HG03558 (cell line): Measurements from ENCODE around the gene GATM.
"Not testable (repeated sequence)": the region's sequence is repeated elsewhere in the genome, so short reads cannot be mapped to it uniquely, and the experiment has no call there.

Source experiments
- ATAC-seq: cut with Tn5 transposase; IDR thresholded peaks from one replicate; pipeline ENCODE4 v1.9.1; 2021; ENCODE audit warnings: moderate number of reproducible peaks; ENCODE audit not compliant: unreplicated experiment; ENCODE audit errors: extremely low read depth

The GATM gene

DNA sequence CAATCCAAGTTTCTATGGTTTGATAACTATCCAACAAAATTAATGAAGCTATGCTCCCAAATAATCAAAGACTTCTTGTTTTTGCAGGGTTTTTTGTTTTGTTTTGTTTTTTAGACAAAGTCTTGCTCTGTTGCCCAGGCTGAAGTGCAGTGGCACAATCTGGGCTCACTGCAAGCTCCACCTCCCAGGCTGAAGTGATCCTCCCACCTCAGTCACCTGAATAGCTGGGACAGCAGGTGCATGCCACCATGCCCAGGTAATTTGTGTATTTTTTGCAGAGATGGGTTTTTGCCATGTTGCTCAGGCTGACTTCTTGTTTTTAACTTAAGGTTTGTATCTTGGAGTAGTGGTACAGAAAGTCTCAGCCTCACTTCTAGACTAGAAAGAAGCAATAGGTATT is 11.0 kb upstream of the GATM start:
- no peak for ATAC-seq

DNA sequence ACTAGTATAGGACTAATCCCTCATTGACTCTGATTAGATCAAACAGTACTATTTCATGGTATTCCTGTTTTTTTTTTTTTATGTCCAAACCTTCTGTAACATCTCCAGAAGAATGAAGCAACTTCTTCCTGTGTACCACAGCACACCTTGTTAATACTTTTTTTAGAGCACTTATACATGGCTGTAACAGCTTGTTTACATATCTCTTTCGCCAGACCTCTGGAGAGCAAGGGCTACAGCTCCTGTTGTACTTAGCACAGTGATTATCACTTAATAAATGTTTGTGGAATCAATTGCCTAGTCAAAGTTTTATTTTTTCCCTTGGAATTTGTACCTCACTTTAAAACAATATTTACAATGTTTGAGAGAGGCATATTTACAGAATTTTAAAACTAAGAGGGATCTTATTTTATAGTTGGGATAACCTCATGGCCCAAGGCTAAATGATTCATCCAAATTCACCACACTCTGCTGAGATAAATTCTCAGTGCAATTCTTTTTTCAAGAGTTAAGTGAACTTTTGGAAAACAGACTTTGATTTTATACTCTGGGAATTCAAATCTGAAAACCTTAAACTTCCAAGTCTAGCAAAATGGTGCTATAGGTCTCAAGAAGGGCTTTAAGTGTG is 9.2 kb upstream of the GATM start:
- ATAC-seq: no peak

DNA sequence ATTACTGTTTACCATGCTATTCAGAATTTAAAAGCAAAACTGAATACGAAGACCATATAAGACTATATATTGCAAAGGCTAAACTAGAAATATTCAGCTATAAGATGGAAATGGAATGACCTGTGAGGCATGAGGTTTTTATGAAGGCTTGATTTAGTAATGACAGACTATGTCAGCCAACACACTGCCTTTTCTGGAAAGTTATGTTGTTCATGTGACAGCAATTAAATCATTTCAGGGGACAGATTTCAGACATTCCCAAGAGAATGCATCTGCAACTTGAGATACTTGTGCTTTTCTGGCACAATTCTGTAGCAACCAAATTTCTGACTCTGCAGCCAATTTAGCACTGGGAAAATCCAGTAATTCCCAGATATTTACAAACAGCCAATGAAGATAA is 8.6 kb upstream of the GATM start:
- ATAC-seq: no peak

DNA sequence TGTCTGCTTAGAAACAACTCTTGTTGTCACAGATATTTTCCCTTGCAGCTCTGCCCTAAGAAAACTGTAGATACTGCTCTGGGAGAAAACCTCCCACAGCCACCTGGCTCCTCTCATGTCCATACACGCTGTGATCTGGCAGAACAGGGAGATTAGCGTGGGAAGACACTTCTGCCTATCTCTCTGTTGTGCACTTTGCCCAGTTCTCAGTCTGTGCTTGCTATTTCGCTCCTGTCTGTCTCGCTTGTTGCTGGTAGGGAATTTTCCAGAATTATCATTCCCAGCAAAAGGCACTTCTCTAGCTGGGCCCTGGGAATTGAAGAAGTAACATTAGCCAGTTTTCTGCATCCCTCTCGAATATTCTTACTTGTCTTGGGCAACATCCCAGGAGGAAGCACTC is 8.1 kb upstream of the GATM start:
- no peak for ATAC-seq

DNA sequence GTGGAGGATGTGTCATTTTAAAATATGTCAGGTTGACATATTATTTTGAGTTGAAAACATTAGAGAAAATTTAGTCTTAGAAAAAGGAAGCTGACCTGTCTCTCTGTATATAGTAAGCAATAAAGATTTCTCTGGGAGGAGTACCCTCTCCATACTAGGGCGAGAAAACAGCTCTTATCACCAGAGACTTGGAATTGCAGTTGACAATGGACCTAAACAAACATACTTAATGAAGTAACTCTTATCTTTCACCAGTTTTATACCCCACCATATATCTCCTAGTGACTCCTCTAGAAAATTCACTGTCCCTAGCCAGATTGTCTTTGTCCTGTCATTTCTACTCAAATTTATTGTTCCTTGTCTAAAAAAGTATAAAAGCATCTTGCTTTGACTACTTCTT is 7.2 kb upstream of the GATM start:
- ATAC-seq: no peak

DNA sequence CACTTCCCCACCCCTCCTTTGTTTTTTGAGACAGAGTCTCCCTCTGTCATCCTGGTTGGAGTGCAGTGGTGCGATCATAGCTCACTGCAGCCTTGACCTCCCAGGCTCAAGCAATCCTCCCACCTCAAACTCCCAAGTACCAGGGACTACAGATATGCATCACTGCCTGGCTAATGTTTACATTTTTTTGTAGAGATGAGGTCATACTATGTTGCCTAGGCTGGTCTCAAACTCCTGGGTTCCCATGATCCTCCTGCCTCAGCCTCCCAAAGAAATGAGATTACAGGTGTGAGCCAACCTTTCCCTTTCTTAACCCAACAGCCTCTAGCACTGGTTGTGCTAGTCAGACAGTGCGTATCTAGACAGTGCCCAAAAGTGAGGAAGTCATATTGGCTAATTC is 6.4 kb upstream of the GATM start:
- no peak for ATAC-seq

DNA sequence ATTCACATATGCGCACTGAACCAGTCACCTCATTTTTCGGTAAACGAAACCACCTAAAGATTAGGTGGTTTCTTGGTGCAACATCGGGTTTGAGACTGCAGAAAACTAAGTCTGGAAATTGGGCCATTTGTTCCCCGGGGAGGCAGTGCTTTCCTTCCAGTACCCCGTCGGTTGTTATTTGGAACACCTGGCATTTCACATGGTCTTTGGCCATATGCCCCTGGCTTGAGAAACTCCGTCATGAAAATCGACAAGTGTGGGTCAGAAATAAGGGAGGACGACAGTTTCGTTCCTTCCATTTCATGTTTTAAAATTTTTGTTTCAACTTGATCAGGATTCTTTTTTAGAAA is 544 bp upstream of the GATM start:
- no peak for ATAC-seq

DNA sequence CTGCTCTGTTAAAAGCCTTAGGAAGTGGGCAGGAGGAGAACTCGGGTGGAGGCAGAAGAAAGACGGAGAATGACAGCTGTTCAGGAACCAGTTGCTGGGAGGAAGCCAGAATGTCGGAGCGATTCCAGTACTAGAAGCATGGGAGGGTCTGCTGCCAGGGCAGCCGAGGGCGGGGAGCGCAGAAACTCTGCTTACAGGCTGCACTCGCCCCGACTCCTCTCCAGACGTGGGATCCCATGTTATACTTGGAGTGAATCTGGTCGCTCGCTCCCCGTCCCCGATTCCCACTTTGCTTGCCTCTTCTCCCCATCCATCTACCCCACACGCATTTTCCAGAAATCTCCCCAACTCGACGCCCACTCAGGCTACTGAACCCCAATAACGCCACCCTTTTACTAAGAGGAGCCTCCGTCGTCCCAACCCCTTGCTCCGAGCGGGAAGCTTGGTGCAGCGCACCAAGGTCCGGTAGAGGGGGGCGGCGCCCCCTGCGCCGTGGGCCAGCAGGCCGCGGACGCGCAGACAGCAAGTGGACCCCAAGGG is 665 bp downstream of the GATM start:
- ATAC-seq: no peak

DNA sequence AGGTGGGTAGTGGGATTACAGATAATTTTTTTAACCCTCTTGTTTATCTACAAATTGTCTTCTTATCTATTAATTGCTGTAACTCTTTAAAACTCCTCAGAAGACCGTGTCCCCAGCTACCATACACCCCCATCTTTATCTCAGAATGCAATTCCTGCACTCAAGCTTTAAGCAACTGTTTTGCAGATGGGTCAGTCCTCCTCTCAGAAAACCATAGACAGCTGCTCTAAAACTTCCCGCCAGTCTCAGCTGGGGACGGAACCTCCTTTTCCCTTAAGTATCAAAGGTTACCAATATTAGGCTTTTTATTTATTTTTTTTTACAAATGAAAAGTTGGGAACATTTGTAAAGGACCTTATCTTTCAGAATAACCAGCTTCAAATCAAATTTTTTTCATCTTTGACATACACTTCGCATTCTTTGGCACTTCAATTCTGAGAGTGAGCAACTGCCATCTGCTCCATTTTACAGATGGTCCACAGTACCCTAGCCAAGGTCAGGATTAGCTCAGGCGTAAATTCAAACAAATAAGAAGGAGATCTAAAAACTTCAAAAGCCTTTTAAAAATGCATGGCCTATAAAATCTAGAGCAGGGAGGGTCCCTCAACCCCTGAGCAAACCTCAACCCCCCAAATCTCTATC is 1.3 kb downstream of the GATM start:
- no peak for ATAC-seq

DNA sequence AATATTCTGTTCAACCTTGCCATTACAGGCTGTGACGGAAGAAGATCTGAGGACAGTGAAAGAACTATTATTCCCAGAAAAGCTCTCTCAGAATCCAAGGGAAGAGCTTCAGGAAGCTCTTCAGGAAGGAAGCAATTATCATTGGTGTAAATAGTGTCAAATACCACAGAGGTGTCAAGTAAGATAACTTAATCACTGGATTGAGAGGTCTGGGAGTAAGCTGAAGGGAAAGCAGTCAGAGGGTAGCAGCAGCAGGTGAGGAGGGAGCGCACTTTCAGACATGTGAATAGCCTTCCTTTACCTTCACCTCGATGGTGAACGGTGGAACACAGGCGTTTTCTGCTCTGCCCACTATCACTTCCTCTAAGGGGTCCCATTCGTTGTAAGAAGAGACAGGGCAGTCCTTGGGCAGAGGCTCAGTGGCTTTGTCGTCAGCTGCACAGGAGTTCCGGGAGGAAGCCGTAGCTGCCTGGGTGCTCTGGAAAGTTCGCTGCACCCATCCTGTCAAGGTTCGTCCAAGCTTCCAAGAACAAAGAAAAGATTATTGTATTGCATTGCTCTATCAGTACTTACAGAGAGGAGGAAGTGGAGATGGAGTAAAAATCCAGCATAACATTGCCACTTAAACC is 1.9 kb downstream of the GATM start:
- ATAC-seq: no peak

DNA sequence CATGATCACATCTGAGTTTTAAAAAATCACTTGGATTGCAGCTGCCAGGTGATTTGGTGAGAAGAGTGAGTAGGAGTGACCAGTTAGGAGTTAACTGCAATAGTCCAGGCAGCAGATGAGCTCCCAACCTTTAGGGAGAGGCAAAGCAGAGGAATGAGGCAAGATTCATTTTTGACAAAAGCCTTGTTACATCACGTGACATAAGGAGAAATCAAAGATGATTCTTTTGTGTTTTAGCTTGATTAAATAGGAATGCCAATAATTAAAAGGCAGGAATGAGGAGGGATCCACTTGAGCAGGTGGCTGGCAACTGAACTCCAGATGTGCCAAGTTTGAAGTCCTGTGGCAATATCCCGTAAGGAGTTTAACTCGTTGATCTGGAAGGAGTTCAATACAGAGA is 2.5 kb downstream of the GATM start:
- no peak for ATAC-seq

DNA sequence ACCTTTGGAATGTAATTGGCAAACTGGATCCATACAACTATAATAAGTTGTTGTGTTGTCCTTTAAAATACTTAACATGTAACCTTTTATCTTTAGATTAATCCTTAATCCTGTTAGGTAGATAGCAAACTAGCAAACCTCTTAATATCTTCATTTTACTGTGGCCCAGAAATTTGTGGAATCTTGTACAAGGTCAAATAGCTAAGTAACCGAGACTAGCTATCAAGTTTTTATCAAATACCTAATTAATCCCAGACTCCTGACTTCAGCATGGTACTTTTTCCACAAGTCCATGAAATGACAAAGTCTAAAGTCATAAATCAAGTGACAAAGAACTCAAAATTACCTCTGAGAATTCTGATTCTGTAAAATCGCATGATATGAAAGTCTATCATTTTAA is 4.4 kb downstream of the GATM start:
- no peak for ATAC-seq

DNA sequence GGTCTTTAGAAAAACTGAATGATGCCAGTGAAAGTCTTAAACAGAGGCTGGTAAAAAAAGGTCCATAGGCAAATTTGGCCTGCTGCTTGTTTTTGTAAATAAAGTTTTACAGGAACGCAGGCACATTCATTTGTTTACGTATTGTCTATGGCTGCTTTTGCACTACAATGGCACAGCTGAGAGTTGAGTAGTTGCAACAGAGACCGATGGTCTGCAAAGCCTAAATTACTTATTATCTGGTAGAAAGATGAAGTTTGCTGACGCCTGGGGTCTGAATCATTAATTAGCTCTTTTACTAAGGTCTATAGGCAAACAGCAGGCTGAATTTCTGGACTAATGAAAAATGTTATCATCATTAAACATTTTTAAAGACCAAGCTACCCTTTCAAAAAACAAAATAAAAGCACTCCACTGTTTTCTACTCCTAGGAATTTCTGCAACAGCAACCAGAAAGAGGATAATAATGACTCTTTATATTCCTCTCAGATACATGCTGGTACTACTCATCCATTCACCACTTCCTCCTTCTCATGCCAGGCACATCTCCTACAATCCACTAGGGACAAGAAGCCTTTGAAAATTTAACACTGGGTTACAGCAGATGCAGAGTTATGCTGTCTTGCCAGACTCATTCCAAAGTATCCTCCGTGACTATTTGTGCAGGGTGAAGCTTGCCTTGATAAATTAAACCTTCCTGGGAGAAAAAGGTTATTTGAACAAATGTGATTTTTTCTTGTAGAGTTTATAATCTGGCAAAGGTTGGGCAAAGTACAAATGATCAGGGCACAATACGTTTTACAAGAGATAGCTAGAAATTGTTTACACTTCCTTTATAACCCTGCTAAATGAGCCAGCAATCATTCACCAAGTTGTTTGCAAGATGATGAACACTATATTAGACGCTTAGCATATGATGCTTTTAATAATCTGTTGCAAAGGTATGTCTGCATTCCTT is 6.0 kb downstream of the GATM start:
- no peak for ATAC-seq

DNA sequence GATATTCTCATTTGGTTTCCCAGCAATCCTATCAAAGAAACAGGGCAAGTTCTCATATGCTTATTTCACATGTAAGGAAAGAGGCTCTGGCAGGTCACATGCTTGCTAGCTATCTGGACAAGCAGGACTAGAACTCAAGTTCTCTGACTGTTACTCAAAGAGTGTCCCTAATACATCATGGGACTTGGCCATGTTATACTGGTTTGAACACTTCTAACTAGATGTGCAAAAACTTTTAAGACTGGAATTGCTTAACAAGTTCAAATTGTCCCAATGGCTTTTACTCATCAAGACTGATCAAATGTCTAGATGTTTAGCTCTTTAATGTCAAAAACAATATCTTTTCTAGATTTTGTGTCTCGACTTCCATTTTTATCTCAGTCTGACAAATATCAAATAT is 6.8 kb downstream of the GATM start:
- no peak for ATAC-seq

DNA sequence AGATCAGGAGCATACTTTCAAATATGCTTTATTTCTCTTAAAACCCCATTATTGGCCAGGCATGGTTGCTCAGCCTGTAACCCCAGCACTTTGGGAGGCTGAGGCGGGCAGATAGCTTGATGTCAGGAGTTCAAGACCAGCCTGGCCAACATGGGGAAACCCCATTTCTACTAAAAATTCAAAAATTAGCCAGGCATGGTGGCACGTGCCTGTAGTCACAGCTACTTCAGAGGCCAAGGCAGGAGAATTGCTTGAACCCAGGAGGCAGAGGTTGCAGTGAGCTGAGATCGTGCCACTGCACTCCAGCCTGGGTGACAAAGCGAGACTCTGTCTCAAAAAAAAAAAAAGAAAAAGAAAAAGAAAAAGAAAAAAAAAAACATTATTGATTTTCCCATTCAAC is 8.3 kb downstream of the GATM start:
- not testable (repeated sequence) for ATAC-seq

DNA sequence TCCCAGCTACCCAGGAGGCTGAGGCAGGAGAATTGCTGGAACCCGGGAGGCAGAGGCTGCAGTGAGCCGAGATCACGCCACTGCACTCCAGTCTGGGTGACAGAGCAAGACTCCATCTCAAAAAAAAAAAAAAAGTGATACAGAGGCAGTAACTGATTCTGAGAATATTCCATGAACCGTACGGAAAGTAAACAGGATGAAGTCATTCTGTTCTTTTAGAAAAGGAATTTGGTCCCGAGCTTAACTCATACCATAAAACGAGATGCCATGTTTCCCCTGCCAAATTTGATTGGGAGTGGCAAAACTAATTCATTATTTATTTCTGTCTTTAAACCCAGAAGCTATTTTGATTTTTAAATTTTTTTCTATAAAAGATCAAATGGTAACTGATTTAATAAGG is 11.1 kb downstream of the GATM start:
- ATAC-seq: not testable (repeated sequence)

DNA sequence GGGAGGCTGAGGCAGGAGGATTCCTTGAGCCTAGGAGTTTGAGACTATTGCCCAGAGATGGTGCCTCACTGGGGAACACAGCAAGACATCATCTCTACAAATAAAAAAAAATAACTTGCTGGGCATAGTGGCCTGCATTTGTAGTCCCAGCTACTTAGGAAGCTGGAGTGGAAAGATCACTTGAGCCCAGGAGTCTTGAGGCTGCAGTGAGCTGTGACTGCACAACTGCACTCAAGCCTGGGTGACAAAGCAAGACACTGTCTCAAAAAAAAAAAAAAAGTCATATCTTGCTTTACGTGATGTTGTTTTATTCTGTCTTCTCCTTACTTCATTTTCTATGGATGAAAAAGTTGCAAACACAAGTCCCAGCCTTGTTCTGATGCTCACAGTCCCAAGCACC is 14.1 kb downstream of the GATM start:
- no peak for ATAC-seq

DNA sequence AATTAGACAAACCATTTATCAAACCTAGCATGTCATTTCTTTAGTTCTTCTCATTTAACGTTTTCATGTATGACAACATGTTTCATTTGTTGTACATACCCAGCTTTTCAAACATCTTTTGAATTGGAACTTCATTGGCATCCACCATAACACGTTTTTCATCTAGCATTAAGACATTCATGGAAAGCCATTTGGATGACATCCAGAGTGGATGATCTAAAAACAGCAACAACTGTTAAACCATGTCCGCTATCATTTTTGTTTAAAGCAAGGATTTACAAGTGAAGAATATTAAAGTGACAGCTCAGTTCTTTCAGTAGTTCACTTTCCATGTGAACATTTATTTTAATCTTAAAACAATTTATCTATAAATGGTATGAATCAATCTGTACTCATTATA is 14.5 kb downstream of the GATM start:
- ATAC-seq: no peak

DNA sequence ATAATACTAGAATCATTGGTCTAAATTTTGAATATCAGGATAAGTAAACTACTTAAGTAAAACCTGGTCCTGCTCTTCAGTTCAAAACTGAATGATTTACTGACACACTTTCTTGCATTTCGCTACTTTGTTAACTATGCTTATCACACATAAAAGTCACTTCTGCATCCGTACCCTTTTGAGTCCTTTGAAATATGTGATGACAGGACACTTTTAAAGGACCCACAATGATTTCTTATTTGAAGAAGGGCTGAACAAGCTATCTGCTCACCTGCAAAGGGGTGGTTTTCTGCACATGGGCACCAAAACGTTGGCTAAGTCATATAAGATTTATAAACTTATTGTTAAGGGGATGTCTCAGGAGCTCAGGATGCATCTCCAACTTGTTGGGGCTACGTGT is 15.0 kb downstream of the GATM start:
- ATAC-seq: no peak

DNA sequence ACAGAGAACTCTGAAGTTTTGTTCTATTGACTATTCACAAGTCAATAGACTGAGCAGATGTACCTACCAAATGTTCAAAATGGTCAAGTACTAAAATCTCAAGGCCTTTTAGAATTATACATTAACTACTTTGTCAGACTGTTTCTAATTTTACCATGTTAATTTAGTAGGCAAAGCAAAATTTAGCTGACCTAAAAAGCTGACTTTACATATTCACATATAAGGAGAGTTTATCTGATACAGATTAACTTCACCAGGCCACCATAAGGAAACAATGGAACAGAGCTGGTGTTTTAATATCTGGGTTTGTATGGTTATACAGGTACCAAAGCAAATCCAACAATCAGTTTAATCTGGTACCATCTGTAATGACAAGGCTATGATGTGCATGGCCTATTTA is 15.9 kb downstream of the GATM start:
- ATAC-seq: no peak

DNA sequence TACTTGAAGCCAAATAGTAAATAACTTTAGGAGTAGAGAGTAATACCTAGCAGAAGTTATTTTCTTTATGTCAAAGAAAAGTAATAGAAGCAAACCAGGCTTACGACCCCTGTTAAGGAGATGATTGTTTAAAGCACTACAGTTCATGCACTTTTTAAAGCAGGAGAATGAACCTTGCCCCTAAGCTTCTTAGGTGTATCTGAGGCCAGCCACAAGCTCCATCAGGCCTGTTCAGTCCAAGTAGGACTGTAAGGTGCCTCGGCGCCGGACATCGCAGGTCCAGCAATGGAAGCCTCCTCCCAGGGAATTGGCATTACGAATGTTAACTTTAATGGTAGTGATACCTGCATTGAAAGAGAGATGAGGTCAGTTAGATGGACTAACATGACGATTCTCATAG is 16.5 kb downstream of the GATM start:
- ATAC-seq: no peak
